Liver (tissue), 9 donors: ENCODE data around the gene MYOD1. TPM values are rescaled to one million over a fixed set of nuclear protein-coding genes. Genes with fewer than 3 reads are reported as not detected.

Experiments used
- DNase-seq: peaks from one replicate; pipeline ENCODE4 v3.0.0-alpha.2; 2017; ENCODE audit warnings: low spot score
- H3K27ac ChIP-seq, 2 donors: one replicate each; pipeline ENCODE4 v1.7.0; 2013; ENCODE audit warnings: inconsistent platforms in 2 of 2, low read length in 2 of 2, control low read depth in 1 of 2, low read depth in 1 of 2, mild to moderate bottlenecking in 1 of 2
- H3K27me3 ChIP-seq, 4 donors: one replicate each; pipeline versions ENCODE4 v1.6.1 to v1.7.0; 2013; ENCODE audit warnings: low read length in 3 of 4, inconsistent platforms in 1 of 4, mild to moderate bottlenecking in 1 of 4, moderate library complexity in 1 of 4; ENCODE audit not compliant: control insufficient read depth in 4 of 4, insufficient read depth in 4 of 4
- H3K36me3 ChIP-seq, 4 donors: one replicate each; pipeline versions ENCODE4 v1.6.1 to v1.7.0; 2013; ENCODE audit warnings: low read length in 3 of 4, mild to moderate bottlenecking in 3 of 4, low read depth in 1 of 4, moderate library complexity in 1 of 4; ENCODE audit not compliant: control insufficient read depth in 4 of 4, insufficient read depth in 3 of 4
- H3K4me1 ChIP-seq, 4 donors: one replicate each; pipeline versions ENCODE4 v1.6.1 to v1.7.0; 2013; ENCODE audit warnings: low read length in 3 of 4, mild to moderate bottlenecking in 3 of 4, moderate library complexity in 1 of 4; ENCODE audit not compliant: control insufficient read depth in 4 of 4, insufficient read depth in 4 of 4
- H3K4me3 ChIP-seq, 3 donors: one replicate each; pipeline versions ENCODE4 v1.6.1 to v1.7.0; 2013; ENCODE audit warnings: low read length in 3 of 3, control low read depth in 1 of 3, low read depth in 1 of 3, mild to moderate bottlenecking in 1 of 3
- H3K9ac ChIP-seq, 2 donors: one replicate each; pipeline ENCODE4 v1.7.0; 2013; ENCODE audit warnings: low read length in 2 of 2, mild to moderate bottlenecking in 2 of 2, moderate library complexity in 2 of 2, control low read depth in 1 of 2, low read depth in 1 of 2
- H3K9me3 ChIP-seq, 4 donors: one replicate each; pipeline versions ENCODE4 v1.6.1 to v1.7.0; 2013; ENCODE audit warnings: low read length in 3 of 4; ENCODE audit not compliant: control insufficient read depth in 4 of 4
- CTCF ChIP-seq: fragments of 150-350 bp; IDR thresholded peaks from 2 replicates; pipeline ENCODE4 v1.5.1; 2017; ENCODE audit warnings: improper control_type of control experiment, low read depth, low read length; ENCODE audit not compliant: missing input control
- EGR1 ChIP-seq, 2 donors: IDR thresholded peaks; 2 replicates each; pipeline ENCODE4 v1.6.1; 2016 to 2018; ENCODE audit warnings: antibody characterized with exemption in 2 of 2, low read depth in 2 of 2
- FOXA1 ChIP-seq: IDR thresholded peaks from 2 replicates; pipeline ENCODE4 v1.6.1; 2016; ENCODE audit warnings: antibody characterized with exemption
- FOXA2 ChIP-seq: IDR thresholded peaks from 2 replicates; pipeline ENCODE4 v1.6.1; 2016; ENCODE audit warnings: antibody characterized with exemption
- GABPA ChIP-seq, 2 donors: IDR thresholded peaks in 1 of 2; conservative IDR thresholded peaks in 1 of 2; 2 replicates each; pipeline ENCODE4 v1.6.1; 2016; ENCODE audit warnings: antibody characterized with exemption in 2 of 2, mild to moderate bottlenecking in 1 of 2, moderate library complexity in 1 of 2
- HNF4A ChIP-seq, 2 donors: conservative IDR thresholded peaks; 2 replicates each; pipeline ENCODE4 v1.6.1; 2016; ENCODE audit warnings: antibody characterized with exemption in 2 of 2, mild to moderate bottlenecking in 2 of 2
- HNF4G ChIP-seq: IDR thresholded peaks from 2 replicates; pipeline ENCODE4 v1.6.1; 2016; ENCODE audit warnings: antibody characterized with exemption
- JUND ChIP-seq, 2 donors: IDR thresholded peaks; 2 replicates each; pipeline ENCODE4 v1.6.1; 2016; ENCODE audit warnings: antibody characterized with exemption in 2 of 2
- MAX ChIP-seq: IDR thresholded peaks from 2 replicates; pipeline ENCODE4 v1.6.1; 2016; ENCODE audit warnings: antibody characterized with exemption
- NR2F2 ChIP-seq: IDR thresholded peaks from 2 replicates; pipeline ENCODE4 v1.6.1; 2016; ENCODE audit warnings: antibody characterized with exemption
- RAD21 ChIP-seq, 2 donors: IDR thresholded peaks; 2 replicates each; pipeline ENCODE4 v1.6.1; 2016; ENCODE audit warnings: antibody characterized with exemption in 2 of 2, mild to moderate bottlenecking in 2 of 2
- REST ChIP-seq: IDR thresholded peaks from 2 replicates; pipeline ENCODE4 v1.6.1; 2016; ENCODE audit warnings: antibody characterized with exemption, mild to moderate bottlenecking
- RXRA ChIP-seq, 2 donors: IDR thresholded peaks; 2 replicates each; pipeline ENCODE4 v1.6.1; 2017 to 2018; ENCODE audit warnings: antibody characterized with exemption in 2 of 2, mild to moderate bottlenecking in 1 of 2
- SP1 ChIP-seq: IDR thresholded peaks from 2 replicates; pipeline ENCODE4 v1.6.1; 2018; ENCODE audit warnings: antibody characterized with exemption, mild to moderate bottlenecking
- TAF1 ChIP-seq: conservative IDR thresholded peaks from 2 replicates; pipeline ENCODE4 v1.6.1; 2016; ENCODE audit warnings: antibody characterized with exemption, mild to moderate bottlenecking
- YY1 ChIP-seq: IDR thresholded peaks from 2 replicates; pipeline ENCODE4 v1.6.1; 2016; ENCODE audit warnings: antibody characterized with exemption, mild to moderate bottlenecking
- ZBTB33 ChIP-seq: IDR thresholded peaks from 2 replicates; pipeline ENCODE4 v1.6.1; 2016; ENCODE audit warnings: antibody characterized with exemption
- WGBS: extraction: QIAGEN DNeasy Blood & Tissue Kit; methylation state at CpG from one replicate; pipeline ENCODE4 v1.1.7; 2013; 5-methylcytosine and 5-hydroxymethylcytosine counted together
- polyA plus RNA-seq, 2 donors: library from polyadenylated mRNA; stranded (reverse) in 1 of 2; unstranded in 1 of 2; fragments of 200-250 nt in 1 of 2; fragments of >200 nt in 1 of 2; fragmentation: Nextera tagmentation in 1 of 2; extraction: Ambion mirVana in 1 of 2; gene quantifications; one replicate each; pipeline versions ENCODE4 v1.2.1 to v1.2.3, GENCODE V29; 2013 to 2015
- total RNA-seq, 2 donors: library from RNA; depleted of rRNA; stranded (reverse); fragments of >200 nt; gene quantifications; one replicate each; pipeline ENCODE4 v1.2.3, GENCODE V29; 2014
- TF ChIP-seq, protein P1 (sequence below): IDR thresholded peaks from 2 replicates; pipeline ENCODE4 v1.6.1; 2016; ENCODE audit warnings: antibody characterized with exemption
- donor health status: healthy.
- donor health status: healthy.
- donor health status: healthy.
- donor health status: healthy.
- donor health status: healthy.

Gene MYOD1
- total RNA-seq = not detected
- polyA plus RNA-seq = not detected

GRCh38 chr11:17719028-17719937 lies at the start of gene MYOD1:
Gene MYOD1 (plus strand): TSS chr11:17719571. CDS start chr11:17719783, 212 bp downstream.
- Histone ChIP-seq H3K9me3 (no peaks in the 10 kb centered on the region), H3K27ac (no peak within 1 kb of the TSS), H3K36me3 (peaks cover 0 to 2% (median 0%) of the 10 kb centered on the region in 4 donors), H3K4me1 (peaks cover 9 to 24% (median 14%) of the 10 kb centered on the region in 4 donors), H3K9ac (no peak within 1 kb of the TSS), H3K27me3 (peaks cover 5 to 22% (median 12%) of the 10 kb centered on the region in 4 donors), H3K4me3 (peak within 1 kb of the TSS in 1 of 3 donors; percentile 2)
- WGBS = 6% methylated on average over 68 of the region's 68 CpGs
- TF ChIP-seq CTCF (no peak), RXRA (IDR thresholded peaks at IDR 0.05) (no peak), YY1 (no peak), GABPA (IDR thresholded peaks at IDR 0.05 in 1 of 2, conservative IDR thresholded peaks at IDR 0.05 in 1 of 2) (no peak), JUND (IDR thresholded peaks at IDR 0.05) (no peak), TAF1 (no peak), REST (no peak), RAD21 (IDR thresholded peaks at IDR 0.05) (no peak), NR2F2 (no peak), FOXA1 (no peak), HNF4A (conservative IDR thresholded peaks at IDR 0.05) (no peak), MAX (no peak), FOXA2 (no peak), EGR1 (IDR thresholded peaks at IDR 0.05; ENCODE audit: low read depth in 2 of 2) (no peak), SP1 (no peak), HNF4G (no peak), ZBTB33 (no peak)
- TF ChIP-seq, protein P1, sequence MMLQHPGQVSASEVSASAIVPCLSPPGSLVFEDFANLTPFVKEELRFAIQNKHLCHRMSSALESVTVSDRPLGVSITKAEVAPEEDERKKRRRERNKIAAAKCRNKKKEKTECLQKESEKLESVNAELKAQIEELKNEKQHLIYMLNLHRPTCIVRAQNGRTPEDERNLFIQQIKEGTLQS = no peak
- DNase-seq = no peak
